ENCODE results near the gene BORCS5. TPM values are rescaled to one million over a fixed set of nuclear protein-coding genes. Genes with fewer than 3 reads are reported as not detected.
"Not testable (repeated sequence)": the region's sequence is repeated elsewhere in the genome, so short reads cannot be mapped to it uniquely, and the experiment has no call there.

BORCS5 gene
- total and polyA plus RNA-seq, 8 donors: 7.7 to 13.5 (median 9.1) TPM

DNA sequence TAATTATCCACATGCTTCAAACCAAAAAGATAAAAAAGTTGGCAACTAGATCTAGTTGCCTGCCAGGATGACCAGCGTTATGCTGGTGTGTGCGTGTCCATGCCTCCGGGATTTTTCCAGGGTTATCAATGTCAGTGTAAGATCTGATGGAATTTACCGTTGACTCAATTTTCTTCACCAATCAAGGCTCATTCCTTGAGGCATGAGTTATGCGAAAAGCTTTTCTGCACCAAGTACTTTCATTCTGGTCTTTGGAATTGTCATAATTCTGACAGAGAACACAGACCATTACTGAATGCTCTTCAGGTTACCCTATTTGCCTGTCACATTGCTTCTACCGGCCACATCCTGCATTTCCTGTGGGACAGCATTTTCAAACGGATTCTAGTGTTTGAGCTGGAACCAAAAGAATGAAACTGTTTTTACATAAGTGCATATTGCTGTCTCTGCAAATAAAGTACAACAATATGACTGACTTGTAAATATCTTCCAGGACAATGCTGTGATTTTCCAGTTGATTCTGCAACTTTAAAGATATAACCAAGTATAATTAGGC, 114.0 kb downstream of the BORCS5 start:
- H3K4me1 ChIP-seq: peaks cover 0 to 50% of the 10 kb centered on the region in 2 donors
- no peaks in the 10 kb centered on the region for H3K9me3 ChIP-seq
- ATAC-seq (peak; percentile 21), DNase-seq (peak in 1 of 4 donors; percentile 23)
- no peak overlapping the region for H3K27ac ChIP-seq
- H3K36me3 ChIP-seq: peaks cover 0 to 2% of the 10 kb centered on the region in 2 donors
- TF ChIP-seq, protein P1, sequence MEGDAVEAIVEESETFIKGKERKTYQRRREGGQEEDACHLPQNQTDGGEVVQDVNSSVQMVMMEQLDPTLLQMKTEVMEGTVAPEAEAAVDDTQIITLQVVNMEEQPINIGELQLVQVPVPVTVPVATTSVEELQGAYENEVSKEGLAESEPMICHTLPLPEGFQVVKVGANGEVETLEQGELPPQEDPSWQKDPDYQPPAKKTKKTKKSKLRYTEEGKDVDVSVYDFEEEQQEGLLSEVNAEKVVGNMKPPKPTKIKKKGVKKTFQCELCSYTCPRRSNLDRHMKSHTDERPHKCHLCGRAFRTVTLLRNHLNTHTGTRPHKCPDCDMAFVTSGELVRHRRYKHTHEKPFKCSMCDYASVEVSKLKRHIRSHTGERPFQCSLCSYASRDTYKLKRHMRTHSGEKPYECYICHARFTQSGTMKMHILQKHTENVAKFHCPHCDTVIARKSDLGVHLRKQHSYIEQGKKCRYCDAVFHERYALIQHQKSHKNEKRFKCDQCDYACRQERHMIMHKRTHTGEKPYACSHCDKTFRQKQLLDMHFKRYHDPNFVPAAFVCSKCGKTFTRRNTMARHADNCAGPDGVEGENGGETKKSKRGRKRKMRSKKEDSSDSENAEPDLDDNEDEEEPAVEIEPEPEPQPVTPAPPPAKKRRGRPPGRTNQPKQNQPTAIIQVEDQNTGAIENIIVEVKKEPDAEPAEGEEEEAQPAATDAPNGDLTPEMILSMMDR (IDR thresholded peaks at IDR 0.05): no peak
- no peaks in the 10 kb centered on the region for H3K27me3 ChIP-seq
- no peak overlapping the region for H3K4me3 ChIP-seq
- intact Hi-C loops (cut with DNase I): no loop called here

DNA sequence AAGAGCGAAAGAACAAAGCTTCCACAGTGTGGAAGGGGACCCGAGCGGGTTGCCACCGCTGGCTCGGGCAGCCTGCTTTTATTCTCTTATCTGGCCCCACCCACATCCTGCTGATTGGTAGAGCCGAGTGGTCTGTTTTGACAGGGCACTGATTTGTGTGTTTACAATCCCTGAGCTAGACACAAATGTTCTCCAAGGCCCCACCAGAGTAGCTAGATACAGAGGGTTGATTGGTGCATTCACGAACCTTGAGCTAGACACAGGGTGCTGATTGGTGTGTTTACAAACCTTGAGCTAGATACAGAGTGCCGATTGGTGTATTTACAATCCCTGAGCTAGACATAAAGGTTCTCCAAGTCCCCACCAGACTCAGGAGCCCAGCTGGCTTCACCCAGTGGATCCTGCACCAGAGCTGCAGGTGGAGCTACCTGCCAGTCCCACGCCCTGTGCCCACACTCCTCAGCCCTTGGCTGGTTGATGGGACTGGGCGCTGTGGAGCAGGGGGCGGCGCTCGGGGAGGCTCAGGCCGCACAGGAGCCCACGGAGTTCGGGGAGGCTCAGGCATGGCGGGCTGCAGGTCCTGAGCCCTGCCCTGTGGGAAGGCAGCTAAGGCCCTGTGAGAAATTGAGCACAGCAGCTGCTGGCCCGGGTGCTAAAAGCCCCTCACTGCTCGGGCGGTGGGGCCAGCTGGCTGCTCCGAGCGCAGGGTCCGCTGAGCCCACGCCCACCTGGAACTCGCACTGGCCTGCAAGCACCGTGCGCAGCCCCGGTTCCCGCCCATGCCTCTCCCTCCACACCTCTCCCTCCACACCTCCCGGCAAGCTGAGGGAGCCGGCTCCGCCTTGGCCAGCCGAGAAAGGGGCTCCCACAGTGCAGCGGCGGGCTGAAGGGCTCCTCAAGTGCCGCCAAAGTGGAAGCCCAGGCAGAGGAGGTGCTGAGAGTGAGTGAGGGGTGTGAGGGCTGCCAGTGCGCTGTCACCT, 115.4 kb downstream of the BORCS5 start:
- H3K27ac ChIP-seq; H3K9me3 ChIP-seq; DNase-seq; H3K4me3 ChIP-seq; ATAC-seq; H3K27me3 ChIP-seq; intact Hi-C loops (cut with DNase I): not testable (repeated sequence)
- peaks cover 0 to 38% of the 10 kb centered on the region in 2 donors for H3K4me1 ChIP-seq
- H3K36me3 ChIP-seq: peaks cover 0 to 16% of the 10 kb centered on the region in 2 donors

DNA sequence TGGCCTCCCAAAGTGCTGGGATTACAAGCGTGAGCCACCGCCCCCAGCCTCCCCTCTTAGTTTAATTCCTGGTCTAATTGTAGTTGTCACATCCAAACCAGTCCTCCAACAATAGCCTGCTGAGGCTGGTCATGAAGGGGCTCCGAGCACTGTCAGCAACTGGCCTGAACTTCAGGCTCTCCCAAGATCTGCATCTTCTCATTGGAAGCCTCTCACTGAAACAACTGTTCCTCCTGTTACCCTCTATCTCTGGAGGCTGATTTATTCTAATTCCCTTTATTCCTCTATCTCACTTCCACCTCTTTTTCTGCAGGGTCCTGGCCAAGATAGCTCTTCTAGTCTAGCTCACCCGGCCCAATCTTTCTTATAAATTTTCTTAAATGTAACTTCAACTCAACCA, 116.3 kb downstream of the BORCS5 start:
- TF ChIP-seq, protein P1 (IDR thresholded peaks at IDR 0.05): no peak
- Histone ChIP-seq H3K4me3 (no peak overlapping the region), H3K4me1 (peaks cover 0 to 28% of the 10 kb centered on the region in 2 donors), H3K36me3 (peaks cover 0 to 24% of the 10 kb centered on the region in 2 donors), H3K9me3 (no peaks in the 10 kb centered on the region), H3K27me3 (no peaks in the 10 kb centered on the region), H3K27ac (peak overlapping the region in 1 of 2 donors; percentile 74)
- no peak for DNase-seq
- ATAC-seq: no peak
- intact Hi-C loops (cut with DNase I): no loop called here

DNA sequence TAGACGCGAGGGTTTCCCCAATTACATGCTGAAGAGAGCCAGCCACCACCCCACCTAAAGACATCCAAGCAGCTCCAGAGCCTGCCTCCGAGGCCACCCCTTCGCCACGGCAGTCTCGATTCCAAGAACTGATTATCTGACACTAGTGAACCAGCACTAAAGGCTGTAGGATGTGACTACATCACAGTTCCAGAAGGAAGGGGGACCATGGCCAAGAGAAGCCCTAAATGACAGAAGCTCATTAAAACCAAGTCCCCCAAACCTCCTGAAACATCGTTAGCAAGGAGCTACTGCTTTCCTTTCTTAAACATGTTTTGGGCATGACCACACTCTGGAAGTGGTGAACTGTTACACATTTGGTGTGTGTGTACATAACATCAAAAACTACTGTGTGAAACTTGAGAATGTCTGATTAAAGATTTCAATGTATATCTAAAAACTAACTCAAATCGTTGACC, 117.6 kb downstream of the BORCS5 start:
- H3K4me3 ChIP-seq: no peak overlapping the region
- H3K27ac ChIP-seq: peak overlapping the region in 1 of 2 donors; percentile 74
- no peak for DNase-seq
- no peaks in the 10 kb centered on the region for H3K27me3 ChIP-seq
- TF ChIP-seq, protein P1 (IDR thresholded peaks at IDR 0.05): no peak
- ATAC-seq: no peak
- peaks cover 0 to 36% of the 10 kb centered on the region in 2 donors for H3K36me3 ChIP-seq
- intact Hi-C loops (cut with DNase I): no loop called here
- no peaks in the 10 kb centered on the region for H3K9me3 ChIP-seq
- H3K4me1 ChIP-seq: peaks cover 0 to 23% of the 10 kb centered on the region in 2 donors

DNA sequence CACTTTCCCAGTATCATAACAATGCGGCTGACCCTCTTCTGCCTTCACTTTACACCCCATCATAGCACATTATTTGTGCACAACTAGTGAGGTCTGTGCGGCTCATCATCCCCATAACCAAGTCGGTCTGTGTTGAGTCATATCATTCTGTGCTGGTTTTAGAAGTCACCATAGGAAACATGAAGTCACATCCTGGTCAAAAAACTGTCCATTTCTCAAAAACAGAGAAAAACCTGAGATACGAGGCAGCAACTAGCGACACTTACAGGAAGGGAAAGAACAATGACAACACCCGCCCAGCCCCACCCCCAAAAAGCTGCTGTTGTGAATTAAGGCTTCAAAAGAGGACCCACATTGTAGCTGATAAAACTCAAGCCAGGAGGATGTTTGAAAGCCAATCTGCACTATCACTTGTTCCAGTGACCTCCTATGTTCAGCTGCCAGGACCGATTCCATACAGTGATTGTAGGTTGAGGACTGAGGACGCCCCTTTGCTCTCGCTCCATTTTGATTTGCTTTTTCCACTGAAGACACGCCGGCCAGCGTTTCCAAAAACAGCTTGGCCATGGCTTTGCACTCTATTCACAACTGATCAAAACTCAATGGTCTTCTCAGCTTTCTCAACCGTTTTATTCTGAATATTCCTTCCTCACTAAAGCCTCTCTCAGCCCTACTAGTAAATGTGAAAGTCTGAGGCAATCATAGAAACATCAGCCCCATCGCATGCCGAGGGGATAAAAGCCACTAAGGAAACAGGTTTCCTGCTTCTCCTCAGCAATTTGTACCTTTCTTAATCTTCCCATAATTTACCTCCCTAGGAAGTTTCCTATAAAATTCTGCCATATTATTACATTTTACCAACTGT, 118.3 kb downstream of the BORCS5 start:
- no peak for DNase-seq
- intact Hi-C loops (cut with DNase I): no loop called here
- Histone ChIP-seq H3K36me3 (peaks cover 0 to 42% of the 10 kb centered on the region in 2 donors), H3K27me3 (no peaks in the 10 kb centered on the region), H3K4me1 (peaks cover 0 to 23% of the 10 kb centered on the region in 2 donors), H3K9me3 (no peaks in the 10 kb centered on the region), H3K27ac (peak overlapping the region; percentile 7 to 74), H3K4me3 (no peak overlapping the region)
- TF ChIP-seq, protein P1 (IDR thresholded peaks at IDR 0.05): no peak
- peak; percentile 13 for ATAC-seq
